ENCODE measurements around the gene NCBP2L. TPM values are rescaled to one million over a fixed set of nuclear protein-coding genes. Genes with fewer than 3 reads are reported as not detected.

NCBP2L gene
- total RNA-seq (0.09 TPM), polyA plus RNA-seq (0.21 TPM)
- long read RNA-seq, donor 1 = 0 reads
- long read RNA-seq, donor 2 = 0 reads
- long read RNA-seq, donor 3 = 0 reads
- long read RNA-seq, donor 4 = 0 reads
- long read RNA-seq, donor 5 = 0 reads
- long read RNA-seq, donor 6 = 0 reads
- long read RNA-seq, donor 7 = 0 reads
- long read RNA-seq, donor 8 = 0 reads
- long read RNA-seq, donor 9 = 0 reads
- long read RNA-seq, donor 10 = 0 reads

GRCh38 chrX:107777536-107777832 lies at the start of gene NCBP2L:
TSS of gene NCBP2L (plus strand) at chrX:107777733. CDS start at chrX:107794221, 16,488 bp downstream.
- Histone ChIP-seq H3K27me3 (ENCODE audit: control insufficient read depth in 2 of 2, insufficient read depth in 1 of 2, low read length in 1 of 2) (peaks cover 0 to 47% of the 10 kb centered on the region in 2 donors), H3K9me3 (ENCODE audit: control insufficient read depth in 2 of 2, insufficient read depth in 1 of 2, low read length in 1 of 2) (no peaks in the 10 kb centered on the region), H3K27ac (ENCODE audit: low read depth in 1 of 2, low read length in 1 of 2) (no peak within 1 kb of the TSS), H3K36me3 (ENCODE audit: control insufficient read depth in 2 of 2, insufficient read depth in 2 of 2, low read length in 1 of 2) (no peaks in the 10 kb centered on the region), H3K4me1 (ENCODE audit: control insufficient read depth in 2 of 2, insufficient read depth in 2 of 2, low read length in 2 of 2) (peaks cover 0 to 18% of the 10 kb centered on the region in 2 donors), H3K4me3 (ENCODE audit: low read length in 2 of 2) (peak within 1 kb of the TSS in 1 of 2 donors; percentile 66)
- WGBS = 87% methylated on average over 6 of the region's 6 CpGs
- DNase-seq (ENCODE audit: low read depth in 6 of 9, low spot score in 9 of 9) = no peak

- Histone ChIP-seq H3K36me3 (ENCODE audit: control insufficient read depth in 2 of 2, insufficient read depth in 2 of 2, low read length in 1 of 2) (no peaks in the 10 kb centered on the region), H3K4me3 (ENCODE audit: low read length in 2 of 2) (no peak overlapping the region), H3K9me3 (ENCODE audit: control insufficient read depth in 2 of 2, insufficient read depth in 1 of 2, low read length in 1 of 2) (no peaks in the 10 kb centered on the region), H3K27ac (ENCODE audit: low read depth in 1 of 2, low read length in 1 of 2) (no peak overlapping the region), H3K27me3 (ENCODE audit: control insufficient read depth in 2 of 2, insufficient read depth in 1 of 2, low read length in 1 of 2) (no peaks in the 10 kb centered on the region), H3K4me1 (ENCODE audit: control insufficient read depth in 2 of 2, insufficient read depth in 2 of 2, low read length in 2 of 2) (peaks cover 0 to 5% of the 10 kb centered on the region in 2 donors)
- WGBS = 98% methylated on average over 4 of the region's 4 CpGs
- no peak for DNase-seq (ENCODE audit: low read depth in 6 of 9, low spot score in 9 of 9)
Measured at GRCh38 chrX:107728371-107729099, 49.0 kb upstream of the NCBP2L start.

- H3K36me3 ChIP-seq (ENCODE audit: control insufficient read depth in 2 of 2, insufficient read depth in 2 of 2, low read length in 1 of 2) = no peaks in the 10 kb centered on the region
- H3K27me3 ChIP-seq (ENCODE audit: control insufficient read depth in 2 of 2, insufficient read depth in 1 of 2, low read length in 1 of 2) = no peaks in the 10 kb centered on the region
- no peak for DNase-seq (ENCODE audit: low read depth in 6 of 9, low spot score in 9 of 9)
- peaks cover 0 to 5% of the 10 kb centered on the region in 2 donors for H3K4me1 ChIP-seq (ENCODE audit: control insufficient read depth in 2 of 2, insufficient read depth in 2 of 2, low read length in 2 of 2)
- H3K9me3 ChIP-seq (ENCODE audit: control insufficient read depth in 2 of 2, insufficient read depth in 1 of 2, low read length in 1 of 2) = no peaks in the 10 kb centered on the region
- no peak overlapping the region for H3K4me3 ChIP-seq (ENCODE audit: low read length in 2 of 2)
- H3K27ac ChIP-seq (ENCODE audit: low read depth in 1 of 2, low read length in 1 of 2) = no peak overlapping the region
- 98% methylated on average over 8 of the region's 8 CpGs for WGBS
Measured at GRCh38 chrX:107729558-107730297, 47.8 kb upstream of the NCBP2L start.

- no peaks in the 10 kb centered on the region for H3K9me3 ChIP-seq (ENCODE audit: control insufficient read depth in 2 of 2, insufficient read depth in 1 of 2, low read length in 1 of 2)
- H3K27me3 ChIP-seq (ENCODE audit: control insufficient read depth in 2 of 2, insufficient read depth in 1 of 2, low read length in 1 of 2) = no peaks in the 10 kb centered on the region
- H3K4me1 ChIP-seq (ENCODE audit: control insufficient read depth in 2 of 2, insufficient read depth in 2 of 2, low read length in 2 of 2) = peaks cover 0 to 5% of the 10 kb centered on the region in 2 donors
- no peaks in the 10 kb centered on the region for H3K36me3 ChIP-seq (ENCODE audit: control insufficient read depth in 2 of 2, insufficient read depth in 2 of 2, low read length in 1 of 2)
- no peak for DNase-seq (ENCODE audit: low read depth in 6 of 9, low spot score in 9 of 9)
- H3K4me3 ChIP-seq (ENCODE audit: low read length in 2 of 2) = no peak overlapping the region
- H3K27ac ChIP-seq (ENCODE audit: low read depth in 1 of 2, low read length in 1 of 2) = no peak overlapping the region
- 93% methylated on average over 1 of the region's 1 CpG for WGBS
Measured at GRCh38 chrX:107730298-107730655, 47.3 kb upstream of the NCBP2L start.

- no peaks in the 10 kb centered on the region for H3K36me3 ChIP-seq (ENCODE audit: control insufficient read depth in 2 of 2, insufficient read depth in 2 of 2, low read length in 1 of 2)
- H3K4me3 ChIP-seq (ENCODE audit: low read length in 2 of 2) = no peak overlapping the region
- 95% methylated on average over 9 of the region's 9 CpGs for WGBS
- H3K9me3 ChIP-seq (ENCODE audit: control insufficient read depth in 2 of 2, insufficient read depth in 1 of 2, low read length in 1 of 2) = no peaks in the 10 kb centered on the region
- peaks cover 0 to 5% of the 10 kb centered on the region in 2 donors for H3K4me1 ChIP-seq (ENCODE audit: control insufficient read depth in 2 of 2, insufficient read depth in 2 of 2, low read length in 2 of 2)
- no peak overlapping the region for H3K27ac ChIP-seq (ENCODE audit: low read depth in 1 of 2, low read length in 1 of 2)
- no peak for DNase-seq (ENCODE audit: low read depth in 6 of 9, low spot score in 9 of 9)
- H3K27me3 ChIP-seq (ENCODE audit: control insufficient read depth in 2 of 2, insufficient read depth in 1 of 2, low read length in 1 of 2) = no peaks in the 10 kb centered on the region
Measured at GRCh38 chrX:107730991-107731766, 46.4 kb upstream of the NCBP2L start.

DNA sequence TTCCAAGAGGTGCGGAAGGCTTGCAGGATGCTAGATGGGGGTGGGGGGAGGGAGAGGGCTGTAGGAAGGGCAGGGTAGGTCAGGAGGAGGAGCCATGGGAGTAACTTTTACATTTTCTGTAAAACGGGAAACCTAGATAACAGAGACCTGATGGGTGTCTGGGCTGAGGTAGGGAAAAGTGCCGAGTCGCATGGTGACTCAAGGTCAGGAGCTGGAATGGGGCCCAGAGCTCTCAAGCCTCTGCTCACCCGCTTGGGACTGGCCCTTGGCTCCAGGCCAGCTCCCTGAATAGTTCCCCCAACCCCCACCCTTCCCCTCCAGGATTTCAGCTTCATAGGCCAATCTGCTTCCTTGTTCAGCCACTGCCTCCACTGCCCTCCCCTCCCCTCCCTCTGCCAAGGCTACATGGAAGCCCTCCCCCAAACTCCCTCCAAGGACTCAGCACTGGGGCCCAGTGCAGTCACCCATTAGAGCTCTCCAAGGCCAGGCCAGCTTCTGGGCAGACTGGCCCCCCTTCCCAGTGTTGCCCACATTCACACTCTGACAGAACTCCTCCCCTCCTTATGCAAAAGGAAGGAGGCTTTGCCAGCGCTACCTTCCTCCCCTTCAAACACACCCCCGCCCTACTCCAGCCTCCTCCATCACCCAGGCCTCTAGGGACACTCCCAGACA lies 45.6 kb upstream of the NCBP2L start:
- Histone ChIP-seq H3K4me3 (ENCODE audit: low read length in 2 of 2) (no peak overlapping the region), H3K27ac (ENCODE audit: low read depth in 1 of 2, low read length in 1 of 2) (no peak overlapping the region), H3K36me3 (ENCODE audit: control insufficient read depth in 2 of 2, insufficient read depth in 2 of 2, low read length in 1 of 2) (no peaks in the 10 kb centered on the region), H3K4me1 (ENCODE audit: control insufficient read depth in 2 of 2, insufficient read depth in 2 of 2, low read length in 2 of 2) (peaks cover 0 to 5% of the 10 kb centered on the region in 2 donors), H3K9me3 (ENCODE audit: control insufficient read depth in 2 of 2, insufficient read depth in 1 of 2, low read length in 1 of 2) (no peaks in the 10 kb centered on the region), H3K27me3 (ENCODE audit: control insufficient read depth in 2 of 2, insufficient read depth in 1 of 2, low read length in 1 of 2) (no peaks in the 10 kb centered on the region)
- 90% methylated on average over 7 of the region's 7 CpGs for WGBS
- DNase-seq (ENCODE audit: low read depth in 6 of 9, low spot score in 9 of 9) = no peak

DNA sequence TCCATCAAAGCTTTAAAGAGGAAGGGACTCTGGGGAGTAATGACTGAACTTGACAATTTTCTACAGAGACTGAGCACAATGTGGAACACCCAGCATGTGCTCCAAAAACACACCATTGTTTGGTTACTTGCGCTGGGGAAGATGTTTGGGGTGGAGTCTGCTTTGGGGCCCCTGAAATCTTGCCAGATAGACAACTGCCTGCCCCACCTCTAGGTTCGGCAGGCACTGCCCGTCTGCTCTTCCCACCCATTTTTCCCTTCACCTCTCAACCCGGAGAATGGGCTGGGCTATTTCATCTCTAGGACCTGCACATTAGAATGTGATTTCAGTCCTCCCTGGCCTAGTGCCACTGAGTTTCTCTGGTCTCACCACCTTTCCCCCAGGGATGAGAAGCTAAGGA lies 43.8 kb upstream of the NCBP2L start:
- 96% methylated on average over 4 of the region's 4 CpGs for WGBS
- Histone ChIP-seq H3K36me3 (ENCODE audit: control insufficient read depth in 2 of 2, insufficient read depth in 2 of 2, low read length in 1 of 2) (no peaks in the 10 kb centered on the region), H3K27ac (ENCODE audit: low read depth in 1 of 2, low read length in 1 of 2) (no peak overlapping the region), H3K9me3 (ENCODE audit: control insufficient read depth in 2 of 2, insufficient read depth in 1 of 2, low read length in 1 of 2) (no peaks in the 10 kb centered on the region), H3K27me3 (ENCODE audit: control insufficient read depth in 2 of 2, insufficient read depth in 1 of 2, low read length in 1 of 2) (no peaks in the 10 kb centered on the region), H3K4me3 (ENCODE audit: low read length in 2 of 2) (no peak overlapping the region), H3K4me1 (ENCODE audit: control insufficient read depth in 2 of 2, insufficient read depth in 2 of 2, low read length in 2 of 2) (peaks cover 0 to 5% of the 10 kb centered on the region in 2 donors)
- no peak for DNase-seq (ENCODE audit: low read depth in 6 of 9, low spot score in 9 of 9)

DNA sequence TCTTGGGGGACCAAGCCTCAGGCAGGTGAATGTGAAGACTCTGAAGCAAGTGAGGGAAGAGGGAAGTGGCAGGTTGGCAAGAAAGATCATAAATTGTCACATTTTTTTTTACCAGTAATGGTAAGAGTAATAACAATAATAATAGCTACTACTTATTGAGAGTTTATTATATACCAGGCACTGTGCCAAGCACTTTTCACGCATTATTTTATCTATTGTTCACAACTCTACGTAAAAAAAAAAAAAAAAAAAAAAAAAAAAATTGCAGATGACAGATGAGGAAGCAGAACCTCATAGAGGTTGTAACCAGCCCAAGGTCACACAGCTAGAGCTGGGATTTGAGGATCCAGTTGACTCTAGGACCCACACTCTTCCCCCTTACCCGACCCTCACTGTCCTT lies 42.9 kb upstream of the NCBP2L start:
- Histone ChIP-seq H3K4me3 (ENCODE audit: low read length in 2 of 2) (no peak overlapping the region), H3K9me3 (ENCODE audit: control insufficient read depth in 2 of 2, insufficient read depth in 1 of 2, low read length in 1 of 2) (no peaks in the 10 kb centered on the region), H3K4me1 (ENCODE audit: control insufficient read depth in 2 of 2, insufficient read depth in 2 of 2, low read length in 2 of 2) (peaks cover 0 to 5% of the 10 kb centered on the region in 2 donors), H3K27me3 (ENCODE audit: control insufficient read depth in 2 of 2, insufficient read depth in 1 of 2, low read length in 1 of 2) (no peaks in the 10 kb centered on the region), H3K27ac (ENCODE audit: low read depth in 1 of 2, low read length in 1 of 2) (no peak overlapping the region), H3K36me3 (ENCODE audit: control insufficient read depth in 2 of 2, insufficient read depth in 2 of 2, low read length in 1 of 2) (no peaks in the 10 kb centered on the region)
- DNase-seq (ENCODE audit: low read depth in 6 of 9, low spot score in 9 of 9) = no peak
- 99% methylated on average over 3 of the region's 3 CpGs for WGBS

Measured in thymus (tissue), 14 donors.